Gastrocnemius medialis (tissue), 4 donors: Measurements from ENCODE around the gene SLC39A5. TPM values are rescaled to one million over a fixed set of nuclear protein-coding genes. Genes with fewer than 3 reads are reported as not detected.

Experiments used
- ATAC-seq, 2 donors: fragments of 150-250 bp; one replicate each; pipeline ENCODE4 v1.9.1; 2016
- DNase-seq, 2 donors: peaks; one replicate each; pipeline ENCODE4 v3.0.0-alpha.2; 2019
- H3K27ac ChIP-seq, 4 donors: fragments of 200-600 bp; sonication (generic); 1 replicate in 1 of 4; 2 replicates in 3 of 4; pipeline ENCODE4 v1.5.1; 2016 to 2018; ENCODE audit warnings: mild to moderate bottlenecking in 2 of 4, moderate library complexity in 1 of 4
- H3K27me3 ChIP-seq, 3 donors: fragments of 200-600 bp; sonication (generic) in 2 of 3; 1 replicate in 1 of 3; 2 replicates in 2 of 3; pipeline versions ENCODE4 v1.5.1 to v1.6.0; 2016 to 2019; ENCODE audit warnings: mild to moderate bottlenecking in 1 of 3, moderate library complexity in 1 of 3
- H3K36me3 ChIP-seq, 2 donors: fragments of 200-600 bp; sonication (generic) in 1 of 2; one replicate each; pipeline ENCODE4 v1.5.1; 2017 to 2018
- H3K4me1 ChIP-seq, 2 donors: fragments of 200-600 bp; sonication (generic) in 1 of 2; one replicate each; pipeline ENCODE4 v1.5.1; 2016 to 2017; ENCODE audit warnings: mild to moderate bottlenecking in 2 of 2
- H3K4me3 ChIP-seq, 4 donors: fragments of 200-600 bp; sonication (generic) in 3 of 4; 1 replicate in 1 of 4; 2 replicates in 3 of 4; pipeline ENCODE4 v1.5.1; 2016 to 2019; ENCODE audit warnings: mild to moderate bottlenecking in 2 of 4
- H3K9me3 ChIP-seq, 3 donors: fragments of 200-600 bp; sonication (generic) in 2 of 3; 1 replicate in 1 of 3; 2 replicates in 2 of 3; pipeline ENCODE4 v1.5.1; 2016 to 2019
- CTCF ChIP-seq, 5 experiments: fragments of 450-650 bp in 3 of 5; fragments of 200-600 bp in 2 of 5; sonication (generic) in 2 of 5; IDR thresholded peaks in 4 of 5; conservative IDR thresholded peaks in 1 of 5; 1 replicate in 4 of 5; 2 replicates in 1 of 5; pipeline ENCODE4 v1.5.1; 2016 to 2019; ENCODE audit warnings: antibody characterized with exemption in 5 of 5, mild to moderate bottlenecking in 3 of 5, moderate library complexity in 3 of 5
- POLR2A ChIP-seq, 2 donors: fragments of 450-650 bp; IDR thresholded peaks; one replicate each; pipeline ENCODE4 v1.6.1; 2017; ENCODE audit warnings: antibody characterized with exemption in 2 of 2, mild to moderate bottlenecking in 2 of 2, moderate library complexity in 2 of 2
- in situ Hi-C, 4 donors: fragments of 200-750 bp; cut with MboI; loops; one replicate each; pipeline versions ENCODE4 v1.15.0 to v1.8.0; 2017; ENCODE audit warnings: low sequenced_read_pairs in 4 of 4
- intact Hi-C: fragments of 100-400 bp; cut with DNase I; formaldehyde crosslinking; loops from one replicate; pipeline ENCODE4 v1.15.1; 2023; ENCODE audit warnings: low total_unique reads
- total RNA-seq, 4 donors: library from RNA; depleted of rRNA; stranded (reverse); fragments of >200 nt; gene quantifications; one replicate each; pipeline versions ENCODE4 v1.1.0 to v1.2.3, GENCODE V29; 2016

The SLC39A5 gene
- total RNA-seq, 4 donors from 2014 or later: 0.83 TPM; not detected in 3

DNA sequence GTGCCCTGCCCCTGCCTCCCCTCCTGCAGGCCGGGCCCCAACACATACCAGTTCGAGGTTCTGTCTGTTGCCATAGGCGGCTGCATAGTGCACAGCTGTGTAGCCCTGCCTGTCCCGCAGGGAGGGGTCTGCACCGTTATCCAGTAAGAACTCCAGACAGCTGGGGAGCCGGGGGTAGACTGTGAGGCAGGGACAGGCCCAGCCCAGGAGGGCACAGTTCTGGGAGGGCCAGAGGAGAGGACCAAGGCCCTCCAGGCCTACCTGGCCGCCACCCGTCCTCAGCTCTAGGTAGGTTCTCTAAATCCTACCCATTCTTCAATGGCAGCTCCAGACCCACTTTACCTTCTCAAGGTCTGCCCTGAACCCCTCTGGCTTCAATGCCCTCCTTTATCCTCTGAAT lies 18.9 kb downstream of the SLC39A5 start:
- no peaks in the 10 kb centered on the region for H3K27me3 ChIP-seq
- in situ Hi-C loops: no loop called here
- ATAC-seq (no peak), DNase-seq (no peak)
- H3K36me3 ChIP-seq: peaks cover 0 to 100% of the 10 kb centered on the region in 2 donors
- H3K27ac ChIP-seq: no peak overlapping the region
- H3K4me1 ChIP-seq: no peaks in the 10 kb centered on the region
- intact Hi-C loops: no loop called here
- H3K4me3 ChIP-seq: no peak overlapping the region
- H3K9me3 ChIP-seq: no peaks in the 10 kb centered on the region
- no peak for TF ChIP-seq CTCF (IDR thresholded peaks at IDR 0.05 in 4 of 5, conservative IDR thresholded peaks at IDR 0.05 in 1 of 5)
- no peak for TF ChIP-seq POLR2A (IDR thresholded peaks at IDR 0.05)

DNA sequence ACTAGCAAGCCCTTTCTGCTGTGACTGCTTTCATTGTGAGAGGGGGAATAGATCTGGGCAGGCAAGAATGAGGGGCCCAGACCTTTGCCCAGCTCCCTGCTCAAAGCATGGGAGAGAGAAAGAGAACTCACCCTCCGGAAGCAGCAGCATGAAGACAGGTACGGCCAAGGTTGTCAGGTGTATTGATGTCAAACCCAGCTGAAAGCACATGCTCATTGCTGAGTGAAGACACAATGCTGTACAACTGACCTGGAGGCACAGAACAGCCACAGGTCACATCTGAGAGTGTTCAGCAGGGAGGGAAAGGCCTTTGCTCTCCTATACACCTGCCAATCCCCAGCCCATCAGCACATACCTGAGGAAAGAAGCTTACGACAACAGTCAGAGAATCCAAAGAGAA lies 22.8 kb downstream of the SLC39A5 start:
- TF ChIP-seq POLR2A (IDR thresholded peaks at IDR 0.05): no peak
- no peak for TF ChIP-seq CTCF (IDR thresholded peaks at IDR 0.05 in 4 of 5, conservative IDR thresholded peaks at IDR 0.05 in 1 of 5)

GRCh38 chr12:56253091-56253490 lies 23.2 kb downstream of the SLC39A5 start:
- Histone ChIP-seq H3K36me3 (peaks cover 0 to 83% of the 10 kb centered on the region in 2 donors), H3K27me3 (no peaks in the 10 kb centered on the region), H3K4me3 (no peak overlapping the region), H3K27ac (peak overlapping the region in 1 of 4 donors; percentile 22), H3K4me1 (peaks cover 21 to 22% of the 10 kb centered on the region in 2 donors), H3K9me3 (no peaks in the 10 kb centered on the region)
- in situ Hi-C loops (no loop called here), intact Hi-C loops (no loop called here)
- ATAC-seq (no peak), DNase-seq (no peak)
- TF ChIP-seq CTCF (IDR thresholded peaks at IDR 0.05 in 4 of 5, conservative IDR thresholded peaks at IDR 0.05 in 1 of 5) (no peak), POLR2A (IDR thresholded peaks at IDR 0.05) (no peak)

More for the DNA sequence above, 22.8 kb downstream of the SLC39A5 start:
- DNase-seq (no peak), ATAC-seq (no peak)
- Histone ChIP-seq H3K9me3 (no peaks in the 10 kb centered on the region), H3K4me3 (no peak overlapping the region), H3K4me1 (peaks cover 21% of the 10 kb centered on the region in 2 donors), H3K27ac (no peak overlapping the region), H3K27me3 (no peaks in the 10 kb centered on the region), H3K36me3 (peaks cover 0 to 88% of the 10 kb centered on the region in 2 donors)
- intact Hi-C loops (no loop called here), in situ Hi-C loops (no loop called here)

- ATAC-seq (no peak), DNase-seq (peak in 1 of 2 donors; percentile 33)
- Histone ChIP-seq H3K4me3 (peak overlapping the region in 1 of 4 donors; percentile 77), H3K27me3 (no peaks in the 10 kb centered on the region), H3K4me1 (peaks cover 33 to 36% of the 10 kb centered on the region in 2 donors), H3K27ac (peak overlapping the region; percentile 89 to 97 (median 91)), H3K36me3 (peaks cover 0 to 57% of the 10 kb centered on the region in 2 donors), H3K9me3 (no peaks in the 10 kb centered on the region)
- intact Hi-C loops (loop anchor here (1.0 to 2.0 kb wide), 2 partner anchors 31 to 64 kb away; partner anchors contain the start of gene NABP2), in situ Hi-C loops (no loop called here)
- TF ChIP-seq POLR2A (IDR thresholded peaks at IDR 0.05) (no peak), CTCF (IDR thresholded peaks at IDR 0.05 in 4 of 5, conservative IDR thresholded peaks at IDR 0.05 in 1 of 5) (no peak)
Measured at GRCh38 chr12:56255671-56256070, 25.8 kb downstream of the SLC39A5 start.
